Ovary (tissue), 9 donors: Measurements from ENCODE around the gene FAM135A. TPM values are rescaled to one million over a fixed set of nuclear protein-coding genes. Genes with fewer than 3 reads are reported as not detected.

ENCODE experiments used
- DNase-seq, 5 donors: peaks; one replicate each; pipeline ENCODE4 v3.0.0-alpha.2; 2019 to 2020
- H3K27ac ChIP-seq, 2 donors: fragments of 200-600 bp; one replicate each; pipeline versions ENCODE4 v1.5.1 to v1.8.0; 2019 to 2022
- H3K27me3 ChIP-seq: fragments of 200-600 bp; one replicate; pipeline ENCODE4 v1.8.0; 2022
- H3K36me3 ChIP-seq: fragments of 200-600 bp; sonication (generic); one replicate; pipeline ENCODE4 v1.5.1; 2019
- H3K4me1 ChIP-seq: one replicate; pipeline ENCODE4 v1.8.1; 2013; ENCODE audit warnings: mild to moderate bottlenecking, moderate library complexity; ENCODE audit not compliant: insufficient read depth
- H3K4me3 ChIP-seq: fragments of 200-600 bp; sonication (generic); one replicate; pipeline ENCODE4 v1.5.1; 2017
- H3K9me3 ChIP-seq, 2 donors: fragments of 200-600 bp in 1 of 2; sonication (generic) in 1 of 2; one replicate each; pipeline versions ENCODE4 v1.5.1 to v1.8.1; 2013 to 2019; ENCODE audit warnings: mild to moderate bottlenecking in 1 of 2, moderate library complexity in 1 of 2
- EP300 ChIP-seq: sonication (generic); formaldehyde crosslinking; IDR thresholded peaks from one replicate; pipeline ENCODE4 v1.6.1; 2017; ENCODE audit warnings: antibody characterized with exemption
- POLR2A ChIP-seq: fragments of 450-650 bp; IDR thresholded peaks from one replicate; pipeline ENCODE4 v1.6.1; 2017; ENCODE audit warnings: antibody characterized with exemption, mild to moderate bottlenecking, moderate library complexity
- WGBS, 3 donors: extraction: QIAGEN DNeasy Blood & Tissue Kit in 1 of 3; methylation state at CpG; one replicate each; pipeline versions ENCODE4 v1.1.5 to v1.1.7; 2013 to 2017; 5-methylcytosine and 5-hydroxymethylcytosine counted together
- intact Hi-C, 4 donors: fragments of 100-400 bp; cut with DNase I; formaldehyde crosslinking; loops; one replicate each; pipeline versions ENCODE4 v1.11.0 to v1.15.1; 2022 to 2023
- polyA plus RNA-seq, 2 donors: library from polyadenylated mRNA; stranded (reverse); fragments of 200-250 nt in 1 of 2; fragments of 350-450 nt in 1 of 2; fragmentation: Illumina TruSeq in 1 of 2; extraction: RNeasy Lipid Tissue Mini Kit (QIAGEN cat#74804) in 1 of 2; gene quantifications; one replicate each; pipeline ENCODE4 v1.2.3, GENCODE V29; 2013 to 2014
- total RNA-seq, 7 donors: library from RNA; depleted of rRNA in 2 of 7; stranded (reverse); fragments of >200 nt in 2 of 7; fragmentation: NEBNext Ultra II Directional in 3 of 7; extraction: Animal tissue kit (Norgen Biotek cat#: 25700) in 3 of 7; gene quantifications; one replicate each; pipeline versions ENCODE4 v1.1.0 to v1.2.4, GENCODE V29; 2016 to 2023
- TF ChIP-seq, protein P1 (sequence below), 3 donors: fragments of 450-650 bp in 2 of 3; fragments of 200-600 bp in 1 of 3; IDR thresholded peaks; one replicate each; pipeline versions ENCODE4 v1.5.1 to v1.8.0; 2016 to 2022; ENCODE audit warnings: antibody characterized with exemption in 3 of 3, mild to moderate bottlenecking in 1 of 3
- donor health status: DM: no; HTN: no; CAD: no; lungs with moderate emphysema.
- donor health status: DM: no; HTN: no; CAD: no.
- donor health status: Bipolar disorder and iron deficiency.
- donor health status: DM: yes; HTN: yes; CAD: no.
- donor health status: DM: no; HTN: no; CAD: no.
- donor health status: DM: yes; HTN: yes; CAD: no.

The FAM135A gene
- total and polyA plus RNA-seq, 9 donors = 8.6 to 34.1 (median 25.1) TPM

GRCh38 chr6:70575899-70576495, 162.7 kb downstream of the FAM135A start:
- Histone ChIP-seq H3K27me3 (no peaks in the 10 kb centered on the region), H3K27ac (no peak overlapping the region), H3K4me1 (no peaks in the 10 kb centered on the region), H3K36me3 (no peaks in the 10 kb centered on the region), H3K4me3 (no peak overlapping the region), H3K9me3 (no peaks in the 10 kb centered on the region)
- intact Hi-C loops = no loop called here
- TF ChIP-seq EP300 (no peak), POLR2A (no peak)
- TF ChIP-seq, protein P1, sequence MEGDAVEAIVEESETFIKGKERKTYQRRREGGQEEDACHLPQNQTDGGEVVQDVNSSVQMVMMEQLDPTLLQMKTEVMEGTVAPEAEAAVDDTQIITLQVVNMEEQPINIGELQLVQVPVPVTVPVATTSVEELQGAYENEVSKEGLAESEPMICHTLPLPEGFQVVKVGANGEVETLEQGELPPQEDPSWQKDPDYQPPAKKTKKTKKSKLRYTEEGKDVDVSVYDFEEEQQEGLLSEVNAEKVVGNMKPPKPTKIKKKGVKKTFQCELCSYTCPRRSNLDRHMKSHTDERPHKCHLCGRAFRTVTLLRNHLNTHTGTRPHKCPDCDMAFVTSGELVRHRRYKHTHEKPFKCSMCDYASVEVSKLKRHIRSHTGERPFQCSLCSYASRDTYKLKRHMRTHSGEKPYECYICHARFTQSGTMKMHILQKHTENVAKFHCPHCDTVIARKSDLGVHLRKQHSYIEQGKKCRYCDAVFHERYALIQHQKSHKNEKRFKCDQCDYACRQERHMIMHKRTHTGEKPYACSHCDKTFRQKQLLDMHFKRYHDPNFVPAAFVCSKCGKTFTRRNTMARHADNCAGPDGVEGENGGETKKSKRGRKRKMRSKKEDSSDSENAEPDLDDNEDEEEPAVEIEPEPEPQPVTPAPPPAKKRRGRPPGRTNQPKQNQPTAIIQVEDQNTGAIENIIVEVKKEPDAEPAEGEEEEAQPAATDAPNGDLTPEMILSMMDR (IDR thresholded peaks at IDR 0.05) = no peak
- WGBS, 3 donors = 66 to 78% (median 70%) methylated on average over 7 of the region's 7 CpGs
- no peak for DNase-seq

- intact Hi-C loops = no loop called here
- Histone ChIP-seq H3K9me3 (no peaks in the 10 kb centered on the region), H3K4me3 (no peak overlapping the region), H3K27me3 (no peaks in the 10 kb centered on the region), H3K36me3 (no peaks in the 10 kb centered on the region), H3K27ac (no peak overlapping the region), H3K4me1 (no peaks in the 10 kb centered on the region)
- WGBS, 3 donors = 86 to 96% (median 87%) methylated on average over 1 of the region's 1 CpG
- DNase-seq = no peak
- TF ChIP-seq POLR2A (no peak), EP300 (no peak)
- TF ChIP-seq, protein P1 (IDR thresholded peaks at IDR 0.05) = no peak
Measured at GRCh38 chr6:70586114-70586513, 172.8 kb downstream of the FAM135A start.

- Histone ChIP-seq H3K36me3 (no peaks in the 10 kb centered on the region), H3K27ac (no peak overlapping the region), H3K4me1 (no peaks in the 10 kb centered on the region), H3K4me3 (no peak overlapping the region), H3K27me3 (no peaks in the 10 kb centered on the region), H3K9me3 (no peaks in the 10 kb centered on the region)
- intact Hi-C loops = no loop called here
- TF ChIP-seq, protein P1 (IDR thresholded peaks at IDR 0.05) = no peak
- TF ChIP-seq POLR2A = no peak
- no peak for TF ChIP-seq EP300
- no peak for DNase-seq
Measured at GRCh38 chr6:70590400-70590799, 177.1 kb downstream of the FAM135A start.

- Histone ChIP-seq H3K4me1 (no peaks in the 10 kb centered on the region), H3K27ac (no peak overlapping the region), H3K27me3 (no peaks in the 10 kb centered on the region), H3K9me3 (no peaks in the 10 kb centered on the region), H3K4me3 (no peak overlapping the region), H3K36me3 (no peaks in the 10 kb centered on the region)
- no peak for DNase-seq
- 57 to 80% (median 75%) methylated on average over 5 of the region's 5 CpGs for whole genome bisulfite sequencing, 3 donors
- intact Hi-C loops = no loop called here
- TF ChIP-seq POLR2A (no peak), EP300 (no peak)
- TF ChIP-seq, protein P1 (IDR thresholded peaks at IDR 0.05) = no peak
Measured at GRCh38 chr6:70592391-70593117, 179.2 kb downstream of the FAM135A start.
